GM18873 (cell line): Measurements from ENCODE around the gene LIPG.

Experiments
- ATAC-seq: cut with Tn5 transposase; IDR thresholded peaks from one replicate; pipeline ENCODE4 v1.9.1; 2021; ENCODE audit warnings: mild to moderate bottlenecking, moderate library complexity, moderate number of reproducible peaks; ENCODE audit not compliant: unreplicated experiment, low FRiP score

The LIPG gene

GRCh38 chr18:49609256-49610021 is 47.6 kb downstream of the LIPG start:
- no peak for ATAC-seq

GRCh38 chr18:49610022-49610445 is 48.2 kb downstream of the LIPG start:
- no peak for ATAC-seq

GRCh38 chr18:49611316-49611715 is 49.5 kb downstream of the LIPG start:
- no peak for ATAC-seq

GRCh38 chr18:49612515-49613033 is 50.7 kb downstream of the LIPG start:
- peak; percentile 83 for ATAC-seq

GRCh38 chr18:49613141-49613640 is 51.3 kb downstream of the LIPG start:
- ATAC-seq: no peak

- ATAC-seq: no peak
These were observed 51.8 kb downstream of the LIPG start for GRCh38 chr18:49613641-49614151.

GRCh38 chr18:49616618-49617328 is 54.9 kb downstream of the LIPG start:
- no peak for ATAC-seq

- ATAC-seq: no peak
These were observed 55.5 kb downstream of the LIPG start for GRCh38 chr18:49617329-49617695.

GRCh38 chr18:49617865-49618264 is 56.0 kb downstream of the LIPG start:
- no peak for ATAC-seq

GRCh38 chr18:49618742-49619681 is 57.2 kb downstream of the LIPG start:
- ATAC-seq: no peak

- ATAC-seq: no peak
These were observed 57.9 kb downstream of the LIPG start for GRCh38 chr18:49619801-49620200.

- ATAC-seq: no peak
These were observed 59.4 kb downstream of the LIPG start for GRCh38 chr18:49621301-49621700.

GRCh38 chr18:49621717-49622351 is 60.0 kb downstream of the LIPG start:
- ATAC-seq: no peak

- ATAC-seq: no peak
These were observed 61.7 kb downstream of the LIPG start for GRCh38 chr18:49623571-49623970.

GRCh38 chr18:49625021-49625691 is 63.3 kb downstream of the LIPG start:
- ATAC-seq: no peak

- no peak for ATAC-seq
These were observed 65.1 kb downstream of the LIPG start for GRCh38 chr18:49626842-49627467.

- no peak for ATAC-seq
These were observed 66.3 kb downstream of the LIPG start for GRCh38 chr18:49628119-49628518.

- ATAC-seq: no peak
These were observed 67.3 kb downstream of the LIPG start for GRCh38 chr18:49628881-49629795.
